Measurements from ENCODE around the gene FAM222B.

Gene FAM222B

GRCh38 chr17:28711723-28712031 lies 130.9 kb downstream of the FAM222B start, which contains the start of gene PROCA1:
TSS of gene PROCA1 (minus strand) at chr17:28711888. CDS start at chr17:28711660, 228 bp downstream.
- Histone ChIP-seq H3K4me3 (ENCODE audit: low read depth in 1 of 2, low read length in 2 of 2) (peak within 1 kb of the TSS; percentile 64 to 72), H3K36me3 (ENCODE audit: insufficient read depth, low read length) (peaks cover 21% of the 10 kb centered on the region), H3K27me3 (ENCODE audit: control insufficient read depth in 1 of 2, insufficient read depth in 2 of 2, low read length in 2 of 2) (no peaks in the 10 kb centered on the region), H3K9ac (ENCODE audit: low read length) (peak within 1 kb of the TSS; percentile 68), H3K4me1 (ENCODE audit: insufficient read depth, low read length) (peaks cover 21% of the 10 kb centered on the region), H3K9me3 (ENCODE audit: low read length) (no peaks in the 10 kb centered on the region), H3K27ac (ENCODE audit: low read depth, low read length) (peak within 1 kb of the TSS; percentile 88)

GRCh38 chr17:28710861-28711722 lies 131.5 kb downstream of the FAM222B start:
- Histone ChIP-seq H3K27ac (ENCODE audit: low read depth, low read length) (peak overlapping the region; percentile 88), H3K36me3 (ENCODE audit: insufficient read depth, low read length) (peaks cover 21% of the 10 kb centered on the region), H3K4me3 (ENCODE audit: low read depth in 1 of 2, low read length in 2 of 2) (peak overlapping the region; percentile 64 to 72), H3K4me1 (ENCODE audit: insufficient read depth, low read length) (peaks cover 15% of the 10 kb centered on the region), H3K27me3 (ENCODE audit: control insufficient read depth in 1 of 2, insufficient read depth in 2 of 2, low read length in 2 of 2) (no peaks in the 10 kb centered on the region), H3K9ac (ENCODE audit: low read length) (peak overlapping the region; percentile 68), H3K9me3 (ENCODE audit: low read length) (no peaks in the 10 kb centered on the region)

GRCh38 chr17:28707339-28707720 lies 135.3 kb downstream of the FAM222B start:
- Histone ChIP-seq H3K4me3 (ENCODE audit: low read depth in 1 of 2, low read length in 2 of 2) (no peak overlapping the region), H3K36me3 (ENCODE audit: insufficient read depth, low read length) (peaks cover 7% of the 10 kb centered on the region), H3K9ac (ENCODE audit: low read length) (no peak overlapping the region), H3K27me3 (ENCODE audit: control insufficient read depth in 1 of 2, insufficient read depth in 2 of 2, low read length in 2 of 2) (no peaks in the 10 kb centered on the region), H3K4me1 (ENCODE audit: insufficient read depth, low read length) (peaks cover 7% of the 10 kb centered on the region), H3K9me3 (ENCODE audit: low read length) (no peaks in the 10 kb centered on the region), H3K27ac (ENCODE audit: low read depth, low read length) (no peak overlapping the region)

GRCh38 chr17:28706471-28707338 lies 135.9 kb downstream of the FAM222B start:
- no peak overlapping the region for H3K9ac ChIP-seq (ENCODE audit: low read length)
- H3K4me3 ChIP-seq (ENCODE audit: low read depth in 1 of 2, low read length in 2 of 2), result no peak overlapping the region
- peaks cover 5% of the 10 kb centered on the region for H3K4me1 ChIP-seq (ENCODE audit: insufficient read depth, low read length)
- H3K9me3 ChIP-seq (ENCODE audit: low read length), result no peaks in the 10 kb centered on the region
- peaks cover 13% of the 10 kb centered on the region for H3K36me3 ChIP-seq (ENCODE audit: insufficient read depth, low read length)
- H3K27me3 ChIP-seq (ENCODE audit: control insufficient read depth in 1 of 2, insufficient read depth in 2 of 2, low read length in 2 of 2), result no peaks in the 10 kb centered on the region
- no peak overlapping the region for H3K27ac ChIP-seq (ENCODE audit: low read depth, low read length)
